H1 (cell line): ENCODE measurements around the gene GMPPA. TPM values are rescaled to one million over a fixed set of nuclear protein-coding genes. Genes with fewer than 3 reads are reported as not detected.

Experiments
- CTCF ChIA-PET: fragments of 300-600 bp; sonication (Branson Sonifier 250); formaldehyde crosslinking; loops from one replicate; lab custom pipeline; 2021; ENCODE audit not compliant: partially characterized antibody; lab: Charles Lee
- POLR2A ChIA-PET: fragments of 300-600 bp; sonication (Branson Sonifier 250); formaldehyde crosslinking; loops from one replicate; lab custom pipeline; 2021; ENCODE audit warnings: inconsistent platforms; ENCODE audit not compliant: partially characterized antibody; lab: Charles Lee
- DNase-seq, 2 experiments: peaks; one replicate each; pipeline versions ENCODE4 v3.0.0 to v3.0.0-alpha.2; 2010 to 2022; ENCODE audit warnings: low spot score in 2 of 2, low read depth in 1 of 2, mixed read lengths in 1 of 2
- FAIRE-seq: peaks from 2 replicates; lab custom pipeline; 2011; peaks lifted over from hg19 to GRCh38; lab: Jason Lieb, UNC
- H2AFZ ChIP-seq: 2 replicates; pipeline ENCODE4 v1.8.1; 2012; ENCODE audit warnings: low read length, inconsistent platforms
- H2AK5ac ChIP-seq: 2 replicates; pipeline ENCODE4 v1.6.1; 2013; ENCODE audit warnings: low read depth, low read length
- H2BK120ac ChIP-seq: replicated peaks from 2 replicates; pipeline ENCODE3; 2013; ENCODE audit warnings: low read depth, low read length, inconsistent platforms
- H2BK12ac ChIP-seq: 2 replicates; pipeline ENCODE4 v1.6.1; 2013; ENCODE audit warnings: low read depth, low read length
- H2BK15ac ChIP-seq: 2 replicates; pipeline ENCODE4 v1.6.1; 2013; ENCODE audit warnings: low read length
- H2BK20ac ChIP-seq: 2 replicates; pipeline ENCODE4 v1.6.1; 2013; ENCODE audit warnings: low read length
- H2BK5ac ChIP-seq: 2 replicates; pipeline ENCODE4 v1.6.1; 2013; ENCODE audit warnings: low read depth, low read length
- H3K14ac ChIP-seq: 2 replicates; pipeline ENCODE4 v1.6.1; 2013; ENCODE audit warnings: inconsistent platforms; ENCODE audit not compliant: insufficient read length
- H3K18ac ChIP-seq: 2 replicates; pipeline ENCODE4 v1.6.1; 2013; ENCODE audit warnings: low read length; ENCODE audit errors: extremely low read depth
- H3K23ac ChIP-seq: 2 replicates; pipeline ENCODE4 v1.6.1; 2013; ENCODE audit warnings: inconsistent platforms; ENCODE audit not compliant: insufficient read length
- H3K23me2 ChIP-seq: 2 replicates; pipeline ENCODE4 v1.6.1; 2013; ENCODE audit warnings: low read depth, low read length
- H3K27ac ChIP-seq: 2 replicates; pipeline ENCODE4 v1.6.1; 2011; ENCODE audit warnings: low read depth, low read length, inconsistent platforms
- H3K27me3 ChIP-seq, 4 experiments: replicated peaks in 1 of 4; 1 replicate in 1 of 4; 2 replicates in 3 of 4; pipeline versions ENCODE4 v1.6.1 to v1.8.1; 2011 to 2013; ENCODE audit warnings: low read length in 3 of 4, mild to moderate bottlenecking in 3 of 4, inconsistent platforms in 2 of 4, mixed read lengths in 2 of 4, moderate library complexity in 1 of 4; ENCODE audit not compliant: control insufficient read depth in 3 of 4, insufficient read depth in 3 of 4; ENCODE audit errors: extremely low read depth in 1 of 4
- H3K36me3 ChIP-seq, 4 experiments: 2 replicates each; pipeline versions ENCODE4 v1.6.1 to v1.8.1; 2011 to 2013; ENCODE audit warnings: mild to moderate bottlenecking in 4 of 4, low read length in 3 of 4, moderate library complexity in 2 of 4, control low read depth in 1 of 4, inconsistent platforms in 1 of 4; ENCODE audit not compliant: insufficient read depth in 4 of 4, control insufficient read depth in 2 of 4
- H3K4ac ChIP-seq: replicated peaks from 2 replicates; pipeline ENCODE3; 2013; ENCODE audit warnings: low read length, low read depth, mixed read lengths, inconsistent platforms; ENCODE audit not compliant: insufficient read length
- H3K4me1 ChIP-seq, 4 experiments: replicated peaks in 1 of 4; 1 replicate in 1 of 4; 2 replicates in 3 of 4; pipeline versions ENCODE4 v1.6.1 to v1.8.1; 2011 to 2013; ENCODE audit warnings: low read length in 3 of 4, inconsistent platforms in 2 of 4, mixed read lengths in 1 of 4; ENCODE audit not compliant: insufficient read depth in 4 of 4, control insufficient read depth in 3 of 4
- H3K4me2 ChIP-seq, 2 experiments: 2 replicates each; pipeline versions ENCODE4 v1.6.1 to v1.8.1; 2011 to 2013; ENCODE audit warnings: low read depth in 2 of 2, low read length in 2 of 2, control low read depth in 1 of 2, inconsistent platforms in 1 of 2, mild to moderate bottlenecking in 1 of 2; ENCODE audit not compliant: insufficient read depth in 1 of 2
- H3K4me3 ChIP-seq, 4 experiments: fragments of 200-600, 300-600 bp in 1 of 4; sonication (generic), shearing (Covaris generic), sonication (Bioruptor Twin) in 1 of 4; 2 replicates each; pipeline versions ENCODE4 v1.5.1 to v1.8.1; 2011 to 2016; ENCODE audit warnings: low read length in 4 of 4, low read depth in 3 of 4, control low read depth in 2 of 4, inconsistent platforms in 2 of 4, mild to moderate bottlenecking in 2 of 4, mixed read lengths in 1 of 4, moderate library complexity in 1 of 4; ENCODE audit not compliant: insufficient read depth in 2 of 4; ENCODE audit errors: extremely low read depth in 1 of 4
- H3K56ac ChIP-seq: replicated peaks from 2 replicates; pipeline ENCODE3; 2013; ENCODE audit warnings: low read depth, mild to moderate bottlenecking, mixed read lengths, low read length, inconsistent platforms; ENCODE audit not compliant: insufficient read length
- H3K79me1 ChIP-seq: 2 replicates; pipeline ENCODE4 v1.6.1; 2013; ENCODE audit warnings: low read depth, low read length, control low read depth
- H3K79me2 ChIP-seq, 2 experiments: 2 replicates each; pipeline versions ENCODE4 v1.6.1 to v1.8.1; 2012 to 2013; ENCODE audit warnings: low read length in 2 of 2, mild to moderate bottlenecking in 2 of 2, inconsistent platforms in 1 of 2; ENCODE audit not compliant: insufficient read depth in 2 of 2, control insufficient read depth in 1 of 2
- H3K9ac ChIP-seq, 4 experiments: replicated peaks in 1 of 4; 1 replicate in 1 of 4; 2 replicates in 3 of 4; pipeline versions ENCODE4 v1.6.1 to v1.8.1; 2011 to 2013; ENCODE audit warnings: low read depth in 3 of 4, low read length in 3 of 4, control low read depth in 2 of 4, mild to moderate bottlenecking in 2 of 4, moderate library complexity in 2 of 4, inconsistent platforms in 1 of 4; ENCODE audit errors: extremely low read depth in 1 of 4
- H3K9me3 ChIP-seq, 2 experiments: 2 replicates each; pipeline versions ENCODE4 v1.6.1 to v1.8.1; 2012 to 2013; ENCODE audit warnings: mild to moderate bottlenecking in 2 of 2, moderate library complexity in 2 of 2, control low read depth in 1 of 2, inconsistent platforms in 1 of 2, low read depth in 1 of 2, low read length in 1 of 2, mixed read lengths in 1 of 2; ENCODE audit not compliant: insufficient read depth in 2 of 2
- H4K20me1 ChIP-seq, 2 experiments: replicated peaks in 1 of 2; 2 replicates each; pipeline versions ENCODE3 to v1.8.1; 2011 to 2013; ENCODE audit warnings: inconsistent platforms in 2 of 2, low read length in 2 of 2, mild to moderate bottlenecking in 1 of 2; ENCODE audit not compliant: insufficient read depth in 2 of 2, control insufficient read depth in 1 of 2
- H4K5ac ChIP-seq: 2 replicates; pipeline ENCODE4 v1.6.1; 2013; ENCODE audit warnings: low read length, low read depth, mixed read lengths, inconsistent platforms; ENCODE audit not compliant: insufficient read length
- H4K8ac ChIP-seq: 2 replicates; pipeline ENCODE4 v1.8.0; 2013; ENCODE audit warnings: mild to moderate bottlenecking, moderate library complexity, low read length, inconsistent platforms; ENCODE audit not compliant: insufficient read depth; ENCODE audit errors: extremely low read depth
- H4K91ac ChIP-seq: replicated peaks from 2 replicates; pipeline ENCODE3; 2013; ENCODE audit warnings: low read length, mixed read lengths, inconsistent platforms; ENCODE audit not compliant: insufficient read length
- RAD21 ChIP-seq, 2 experiments: IDR thresholded peaks in 1 of 2; conservative IDR thresholded peaks in 1 of 2; 2 replicates each; pipeline ENCODE4 v1.6.1; 2011; ENCODE audit warnings: low read depth in 2 of 2, low read length in 2 of 2, improper control_type of control experiment in 1 of 2, inconsistent platforms in 1 of 2, mild to moderate bottlenecking in 1 of 2, moderate library complexity in 1 of 2
- RFX5 ChIP-seq: IDR thresholded peaks from 2 replicates; pipeline ENCODE4 v1.6.1; 2011; ENCODE audit warnings: low read depth, low read length, improper control_type of control experiment, borderline replicate concordance
- SP2 ChIP-seq: IDR thresholded peaks from 2 replicates; pipeline ENCODE4 v1.6.1; 2012; ENCODE audit warnings: mild to moderate bottlenecking, low read length, inconsistent platforms
- WGBS, 2 experiments: shearing (Covaris generic) in 1 of 2; methylation state at CpG; one replicate each; pipeline versions ENCODE4 v1.1.6 to v1.1.7; 2013 to 2015; ENCODE audit warnings: low lambda C conversion rate in 2 of 2, mixed read lengths in 2 of 2, inconsistent platforms in 1 of 2, low coverage in 1 of 2, missing lambda C conversion rate in 1 of 2; ENCODE audit not compliant: insufficient replicate concordance in 2 of 2, insufficient coverage in 1 of 2, insufficient read length in 1 of 2; ENCODE audit errors: extremely low coverage in 1 of 2, missing lambda C conversion rate in 1 of 2; 5-methylcytosine and 5-hydroxymethylcytosine counted together
- polyA plus RNA-seq, 7 experiments: library from polyadenylated mRNA; depleted of rRNA in 3 of 7; stranded (reverse) in 5 of 7; unstranded in 2 of 7; fragments of >200 nt in 5 of 7; fragments of 200-250 nt in 2 of 7; gene quantifications; 1 replicate in 5 of 7; 2 replicates in 1 of 7; 4 replicates in 1 of 7; pipeline versions ENCODE4 v1.2.1 to v1.2.3, GENCODE V29; 2011 to 2013; ENCODE audit warnings: missing spikeins in 2 of 7, mixed read lengths in 2 of 7
- total RNA-seq: library from RNA; stranded (reverse); fragmentation: NEBNext Ultra II Directional; extraction: Animal tissue kit (Norgen Biotek cat#: 25700); gene quantifications from 2 replicates; pipeline ENCODE4 v1.2.1, GENCODE V29; 2021
- TF ChIP-seq, protein P1 (sequence below), 3 experiments: IDR thresholded peaks; 1 replicate in 2 of 3; 2 replicates in 1 of 3; pipeline versions ENCODE4 v1.5.1 to v1.6.1; 2011; ENCODE audit warnings: low read length in 3 of 3, mild to moderate bottlenecking in 3 of 3, inconsistent platforms in 2 of 3, low read depth in 1 of 3, moderate library complexity in 1 of 3; ENCODE audit not compliant: insufficient read depth in 1 of 3; ENCODE audit errors: control extremely low read depth in 1 of 3

GMPPA gene
- total and polyA plus RNA-seq, 2 of the 8 experiments (the other 6 are each of a cell fraction or from before 2014, with no cell fraction given), result 34.3 to 98.8 TPM

DNA sequence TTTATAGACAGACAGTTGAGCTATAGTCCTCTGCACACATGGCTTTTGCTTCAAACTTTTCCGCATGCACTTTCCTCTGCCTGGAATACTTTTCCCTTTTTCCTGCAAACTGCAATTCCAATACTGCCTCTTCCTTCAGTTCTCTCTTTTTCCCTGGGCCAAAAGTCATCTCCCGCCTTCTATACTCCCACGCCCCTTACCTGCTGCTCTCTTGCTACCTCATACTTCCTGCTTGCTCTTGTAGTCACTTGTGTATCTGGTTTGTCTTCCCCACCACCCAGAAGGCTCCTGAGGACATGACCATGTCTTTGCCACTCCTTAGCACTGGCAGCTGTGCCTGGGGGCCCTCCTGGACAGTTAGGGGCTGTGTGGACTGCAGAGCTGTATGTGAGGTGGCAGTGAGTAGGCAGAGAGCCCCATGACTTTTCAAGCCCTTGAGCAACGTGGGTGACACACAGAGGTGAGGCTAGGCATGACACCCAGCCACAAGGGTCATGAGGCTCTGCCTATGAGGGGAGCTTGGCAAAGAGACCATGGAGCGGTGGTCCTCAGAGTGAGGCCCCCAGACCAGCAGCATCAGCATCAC lies 40.8 kb upstream of the GMPPA start:
- ChIA-PET POLR2A (interaction anchor here (0.8 to 2.5 kb wide), 9 partner anchors 8 to 71 kb away, joined by 3 to 13 read pairs (median 4); no protein-coding TSS in a partner anchor), CTCF (interaction anchor here (0.5 to 113.1 kb wide), 13 partner anchors 0 to 1785 kb away, joined by 3 to 7248 read pairs (median 4); partner anchors contain the start of genes ASIC4, CHPF, DES and DNPEP)
- DNase-seq, result no peak
- no peak overlapping the region for H2BK120ac ChIP-seq
- no peak overlapping the region for H3K9ac ChIP-seq
- no peak overlapping the region for H3K23ac ChIP-seq
- no peak overlapping the region for H4K91ac ChIP-seq
- peaks cover 0 to 5% of the 10 kb centered on the region in 2 experiments for H4K20me1 ChIP-seq
- peaks cover 3% of the 10 kb centered on the region; the same call in 1 of the 2 replicates for H3K23me2 ChIP-seq
- no peak overlapping the region for H2BK12ac ChIP-seq
- TF ChIP-seq SP2 (no peak), RFX5 (no peak), RAD21 (IDR thresholded peaks at IDR 0.05 in 1 of 2, conservative IDR thresholded peaks at IDR 0.05 in 1 of 2; ENCODE audit: low read depth in 2 of 2, low read length in 2 of 2) (peak; percentile 31 to 48; a peak in 3 of 4 replicates)
- TF ChIP-seq, protein P1, sequence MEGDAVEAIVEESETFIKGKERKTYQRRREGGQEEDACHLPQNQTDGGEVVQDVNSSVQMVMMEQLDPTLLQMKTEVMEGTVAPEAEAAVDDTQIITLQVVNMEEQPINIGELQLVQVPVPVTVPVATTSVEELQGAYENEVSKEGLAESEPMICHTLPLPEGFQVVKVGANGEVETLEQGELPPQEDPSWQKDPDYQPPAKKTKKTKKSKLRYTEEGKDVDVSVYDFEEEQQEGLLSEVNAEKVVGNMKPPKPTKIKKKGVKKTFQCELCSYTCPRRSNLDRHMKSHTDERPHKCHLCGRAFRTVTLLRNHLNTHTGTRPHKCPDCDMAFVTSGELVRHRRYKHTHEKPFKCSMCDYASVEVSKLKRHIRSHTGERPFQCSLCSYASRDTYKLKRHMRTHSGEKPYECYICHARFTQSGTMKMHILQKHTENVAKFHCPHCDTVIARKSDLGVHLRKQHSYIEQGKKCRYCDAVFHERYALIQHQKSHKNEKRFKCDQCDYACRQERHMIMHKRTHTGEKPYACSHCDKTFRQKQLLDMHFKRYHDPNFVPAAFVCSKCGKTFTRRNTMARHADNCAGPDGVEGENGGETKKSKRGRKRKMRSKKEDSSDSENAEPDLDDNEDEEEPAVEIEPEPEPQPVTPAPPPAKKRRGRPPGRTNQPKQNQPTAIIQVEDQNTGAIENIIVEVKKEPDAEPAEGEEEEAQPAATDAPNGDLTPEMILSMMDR (IDR thresholded peaks at IDR 0.05; ENCODE audit: control extremely low read depth in 1 of 3, insufficient read depth in 1 of 3, low read depth in 1 of 3, low read length in 3 of 3), result peak in 2 of 3 experiments; percentile 45 to 59; a peak in 3 of 4 replicates
- H3K4me1 ChIP-seq, result peaks cover 9 to 34% (median 21%) of the 10 kb centered on the region in 4 experiments
- H3K4me2 ChIP-seq, result no peak overlapping the region
- H3K56ac ChIP-seq, result no peak overlapping the region
- no peak overlapping the region for H2BK20ac ChIP-seq
- H4K5ac ChIP-seq, result no peak overlapping the region
- no peak overlapping the region for H4K8ac ChIP-seq
- H3K4ac ChIP-seq, result no peak overlapping the region
- no peaks in the 10 kb centered on the region; a peak in 1 of 7 replicates for H3K27me3 ChIP-seq
- no peak overlapping the region for H2BK15ac ChIP-seq
- no peak for FAIRE-seq
- 72% methylated on average over 5 of the region's 5 CpGs; no CpG with 5 or more reads in 1 of the 2 experiments for WGBS, 2 experiments
- no peaks in the 10 kb centered on the region for H3K79me1 ChIP-seq
- H3K4me3 ChIP-seq, result no peak overlapping the region
- H3K18ac ChIP-seq, result no peak overlapping the region
- H2AFZ ChIP-seq, result no peak overlapping the region
- H3K27ac ChIP-seq, result no peak overlapping the region
- peaks cover 0 to 6% (median under 1%) of the 10 kb centered on the region in 4 experiments; a peak in 1 of 8 replicates for H3K36me3 ChIP-seq
- H2BK5ac ChIP-seq, result no peak overlapping the region
- no peaks in the 10 kb centered on the region for H3K79me2 ChIP-seq
- no peak overlapping the region for H3K14ac ChIP-seq
- no peak overlapping the region for H2AK5ac ChIP-seq
- no peaks in the 10 kb centered on the region for H3K9me3 ChIP-seq
